ENCODE data around the gene PAK5.

Gene PAK5

DNA sequence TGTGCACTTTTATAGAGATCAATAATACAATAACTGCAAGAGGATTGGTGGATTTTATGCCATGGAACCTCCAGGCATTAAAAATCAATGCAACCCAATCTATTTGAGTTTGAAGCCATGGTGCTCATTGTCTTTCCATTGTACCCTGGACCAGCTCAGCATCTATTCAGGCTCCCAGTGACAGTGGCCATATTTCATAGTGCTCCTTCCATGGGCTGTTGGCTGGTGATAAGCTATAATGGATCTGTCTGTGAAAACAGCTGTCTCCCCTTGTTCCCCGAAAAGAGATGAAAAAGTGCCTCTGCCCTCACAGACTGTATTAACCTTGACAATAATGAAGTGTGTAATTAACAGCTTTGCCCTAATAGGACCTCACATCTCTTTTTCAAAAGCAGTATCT is 250.2 kb downstream of the PAK5 start:
- no peak overlapping the region for H3K9ac ChIP-seq (ENCODE audit: low read length)
- no peaks in the 10 kb centered on the region for H3K27me3 ChIP-seq (ENCODE audit: low read length)
- no peak overlapping the region for H2AFZ ChIP-seq (ENCODE audit: low read depth, low read length, severe bottlenecking)
- H3K79me2 ChIP-seq (ENCODE audit: insufficient read depth, low read length), result no peaks in the 10 kb centered on the region
- H3K9me3 ChIP-seq (ENCODE audit: insufficient read depth, low read length), result no peaks in the 10 kb centered on the region
- no peaks in the 10 kb centered on the region for H3K36me3 ChIP-seq (ENCODE audit: low read length)
- H3K4me2 ChIP-seq (ENCODE audit: low read depth, low read length, poor library complexity, severe bottlenecking), result no peak overlapping the region
- no peaks in the 10 kb centered on the region for H3K9me2 ChIP-seq (replicated peaks; ENCODE audit: insufficient read depth, low read length)
- no peaks in the 10 kb centered on the region for H3F3A ChIP-seq (ENCODE audit: insufficient read depth)
- no peak for TF ChIP-seq EZH2phosphoT487 (conservative IDR thresholded peaks at IDR 0.05; ENCODE audit: low read length)
- TF ChIP-seq, protein P1, sequence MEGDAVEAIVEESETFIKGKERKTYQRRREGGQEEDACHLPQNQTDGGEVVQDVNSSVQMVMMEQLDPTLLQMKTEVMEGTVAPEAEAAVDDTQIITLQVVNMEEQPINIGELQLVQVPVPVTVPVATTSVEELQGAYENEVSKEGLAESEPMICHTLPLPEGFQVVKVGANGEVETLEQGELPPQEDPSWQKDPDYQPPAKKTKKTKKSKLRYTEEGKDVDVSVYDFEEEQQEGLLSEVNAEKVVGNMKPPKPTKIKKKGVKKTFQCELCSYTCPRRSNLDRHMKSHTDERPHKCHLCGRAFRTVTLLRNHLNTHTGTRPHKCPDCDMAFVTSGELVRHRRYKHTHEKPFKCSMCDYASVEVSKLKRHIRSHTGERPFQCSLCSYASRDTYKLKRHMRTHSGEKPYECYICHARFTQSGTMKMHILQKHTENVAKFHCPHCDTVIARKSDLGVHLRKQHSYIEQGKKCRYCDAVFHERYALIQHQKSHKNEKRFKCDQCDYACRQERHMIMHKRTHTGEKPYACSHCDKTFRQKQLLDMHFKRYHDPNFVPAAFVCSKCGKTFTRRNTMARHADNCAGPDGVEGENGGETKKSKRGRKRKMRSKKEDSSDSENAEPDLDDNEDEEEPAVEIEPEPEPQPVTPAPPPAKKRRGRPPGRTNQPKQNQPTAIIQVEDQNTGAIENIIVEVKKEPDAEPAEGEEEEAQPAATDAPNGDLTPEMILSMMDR (IDR thresholded peaks at IDR 0.05; ENCODE audit: insufficient read depth, low read length, poor library complexity, severe bottlenecking), result no peak
- H4K20me1 ChIP-seq (ENCODE audit: low read depth, low read length), result no peaks in the 10 kb centered on the region
- no peak overlapping the region for H3K4me3 ChIP-seq (ENCODE audit: insufficient read depth, low read length, poor library complexity, severe bottlenecking)
- H3K27ac ChIP-seq (ENCODE audit: low read depth, low read length), result no peak overlapping the region

GRCh38 chr20:9583151-9583550 is 255.7 kb downstream of the PAK5 start:
- H3K9ac ChIP-seq (ENCODE audit: low read length), result no peak overlapping the region
- no peaks in the 10 kb centered on the region for H3K79me2 ChIP-seq (ENCODE audit: insufficient read depth, low read length)
- H3F3A ChIP-seq (ENCODE audit: insufficient read depth), result no peaks in the 10 kb centered on the region
- no peak overlapping the region for H3K27ac ChIP-seq (ENCODE audit: low read depth, low read length)
- TF ChIP-seq, protein P1 (IDR thresholded peaks at IDR 0.05; ENCODE audit: insufficient read depth, low read length, poor library complexity, severe bottlenecking), result no peak
- no peak for TF ChIP-seq EZH2phosphoT487 (conservative IDR thresholded peaks at IDR 0.05; ENCODE audit: low read length)
- H3K4me2 ChIP-seq (ENCODE audit: low read depth, low read length, poor library complexity, severe bottlenecking), result no peak overlapping the region
- no peaks in the 10 kb centered on the region for H3K27me3 ChIP-seq (ENCODE audit: low read length)
- H3K9me2 ChIP-seq (replicated peaks; ENCODE audit: insufficient read depth, low read length), result no peaks in the 10 kb centered on the region
- no peaks in the 10 kb centered on the region for H3K9me3 ChIP-seq (ENCODE audit: insufficient read depth, low read length)
- no peaks in the 10 kb centered on the region for H3K36me3 ChIP-seq (ENCODE audit: low read length)
- no peaks in the 10 kb centered on the region for H4K20me1 ChIP-seq (ENCODE audit: low read depth, low read length)
- no peak overlapping the region for H2AFZ ChIP-seq (ENCODE audit: low read depth, low read length, severe bottlenecking)
- H3K4me3 ChIP-seq (ENCODE audit: insufficient read depth, low read length, poor library complexity, severe bottlenecking), result no peak overlapping the region

- no peak overlapping the region for H3K4me3 ChIP-seq (ENCODE audit: insufficient read depth, low read length, poor library complexity, severe bottlenecking)
- TF ChIP-seq EZH2phosphoT487 (conservative IDR thresholded peaks at IDR 0.05; ENCODE audit: low read length), result no peak
- TF ChIP-seq, protein P1 (IDR thresholded peaks at IDR 0.05; ENCODE audit: insufficient read depth, low read length, poor library complexity, severe bottlenecking), result no peak
- H3K27me3 ChIP-seq (ENCODE audit: low read length), result no peaks in the 10 kb centered on the region
- H3K4me2 ChIP-seq (ENCODE audit: low read depth, low read length, poor library complexity, severe bottlenecking), result no peak overlapping the region
- H3K79me2 ChIP-seq (ENCODE audit: insufficient read depth, low read length), result no peaks in the 10 kb centered on the region
- no peak overlapping the region for H3K27ac ChIP-seq (ENCODE audit: low read depth, low read length)
- H3K9me2 ChIP-seq (replicated peaks; ENCODE audit: insufficient read depth, low read length), result no peaks in the 10 kb centered on the region
- no peak overlapping the region for H3K9ac ChIP-seq (ENCODE audit: low read length)
- no peak overlapping the region for H2AFZ ChIP-seq (ENCODE audit: low read depth, low read length, severe bottlenecking)
- H3K36me3 ChIP-seq (ENCODE audit: low read length), result no peaks in the 10 kb centered on the region
- no peaks in the 10 kb centered on the region for H4K20me1 ChIP-seq (ENCODE audit: low read depth, low read length)
- H3F3A ChIP-seq (ENCODE audit: insufficient read depth), result no peaks in the 10 kb centered on the region
- no peaks in the 10 kb centered on the region for H3K9me3 ChIP-seq (ENCODE audit: insufficient read depth, low read length)
Measured at GRCh38 chr20:9582137-9582536, 256.7 kb downstream of the PAK5 start.

Data from SU-DHL-6 (cell line).